GM18951 (cell line): ENCODE results near the gene LSM7.

Experiments
- POLR2A ChIP-seq: IDR thresholded peaks from 4 replicates; pipeline ENCODE4 v1.6.1; 2011; ENCODE audit warnings: mild to moderate bottlenecking; ENCODE audit not compliant: insufficient read length, insufficient read depth; ENCODE audit errors: extremely low read depth
- in situ Hi-C: fragments of 300-500 bp; cut with MboI; formaldehyde crosslinking; loops from one replicate; pipeline ENCODE4 v1.12.0; 2022; ENCODE audit warnings: low sequenced_read_pairs, mixed read lengths, inconsistent platforms; ENCODE audit not compliant: unreplicated experiment

The LSM7 gene

GRCh38 chr19:2274931-2275535 lies 53.4 kb downstream of the LSM7 start:
- in situ Hi-C loops: loop anchor here (25.0 kb wide), 1 partner anchor 337 kb away; no protein-coding TSS in a partner anchor
- TF ChIP-seq POLR2A: no peak

- in situ Hi-C loops: no loop called here
- no peak for TF ChIP-seq POLR2A
Observed at GRCh38 chr19:2274185-2274711, 54.1 kb downstream of the LSM7 start.

- in situ Hi-C loops: no loop called here
- peak; percentile 53 for TF ChIP-seq POLR2A
Observed at GRCh38 chr19:2273356-2274184, 54.8 kb downstream of the LSM7 start.
